Activated CD8-positive, alpha-beta memory T cell treated with anti-CD3 and anti-CD28 coated beads for 36 hours (primary cell): ENCODE data around the gene PDCD2L. TPM values are rescaled to one million over a fixed set of nuclear protein-coding genes. Genes with fewer than 3 reads are reported as not detected.

Experiments used
- CTCF ChIA-PET: fragments of 350-600 bp; sonication (Branson Sonifier 250); formaldehyde crosslinking; loops from one replicate; lab custom pipeline; 2021; ENCODE audit warnings: antibody characterized with exemption; lab: Charles Lee
- POLR2A ChIA-PET: fragments of 350-600 bp; sonication (Branson Sonifier 250); formaldehyde crosslinking; loops from one replicate; lab custom pipeline; 2021; ENCODE audit warnings: antibody characterized with exemption; lab: Charles Lee
- total RNA-seq, 2 experiments: library from RNA; stranded (reverse); gene quantifications; one replicate each; pipeline ENCODE4 v1.2.3, GENCODE V29; 2021

The PDCD2L gene
- total RNA-seq, 2 experiments from 2014 or later, result 38.2 to 40.3 TPM

GRCh38 chr19:34402074-34402600, 2.1 kb upstream of the PDCD2L start:
- POLR2A ChIA-PET, result no interaction called here
- CTCF ChIA-PET, result no interaction called here

GRCh38 chr19:34403784-34404108, 453 bp upstream of the PDCD2L start:
- POLR2A ChIA-PET, result interaction anchor here (0.6 kb wide), 1 partner anchor 37 kb away, joined by 3 read pairs; no protein-coding TSS in a partner anchor
- CTCF ChIA-PET, result interaction anchor here (1.7 kb wide), 1 partner anchor 26 kb away, joined by 4 read pairs; no protein-coding TSS in a partner anchor

DNA sequence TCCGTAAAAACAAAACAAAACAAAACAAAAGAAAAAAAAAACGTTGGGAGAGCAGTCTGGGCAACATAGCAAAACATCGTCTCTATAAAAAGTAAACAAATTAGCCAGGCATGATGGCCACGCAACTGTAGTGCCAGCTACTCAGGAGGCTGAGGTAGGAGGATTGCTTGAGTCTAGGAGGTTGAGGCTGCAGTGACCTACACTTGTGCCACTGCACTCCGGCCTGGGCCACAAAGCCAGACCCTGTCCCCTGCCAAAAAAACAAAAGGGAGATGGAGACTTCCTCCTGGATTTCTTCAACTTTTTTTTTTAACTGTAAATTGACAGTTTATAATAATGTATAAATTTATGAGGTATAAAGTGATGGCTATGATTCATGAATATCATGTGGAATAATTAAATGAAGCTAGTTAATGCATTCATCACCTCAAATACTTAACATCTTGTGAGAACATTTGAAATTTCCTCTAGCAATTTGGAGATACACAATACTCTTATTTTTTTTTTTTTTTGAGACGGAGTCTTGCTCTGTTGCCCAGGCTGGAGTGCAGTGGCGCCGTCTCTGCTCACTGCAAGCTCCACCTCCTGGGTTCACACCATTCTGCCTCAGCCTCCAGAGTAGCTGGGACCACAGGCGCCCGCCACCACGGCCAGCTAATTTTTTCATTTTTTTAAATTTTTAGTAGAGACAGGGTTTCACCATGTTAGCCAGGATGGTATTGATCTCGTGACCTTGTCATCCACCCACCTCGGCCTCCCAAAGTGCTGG, 1.9 kb downstream of the PDCD2L start:
- ChIA-PET POLR2A (interaction anchor here (1.6 kb wide), 1 partner anchor 35 kb away, joined by 5 read pairs; no protein-coding TSS in a partner anchor), CTCF (no interaction called here)

- ChIA-PET CTCF (no interaction called here), POLR2A (interaction anchor here (0.9 kb wide), 1 partner anchor 35 kb away, joined by 3 read pairs; no protein-coding TSS in a partner anchor)
Observed at GRCh38 chr19:34408411-34408810, 4.2 kb downstream of the PDCD2L start.

GRCh38 chr19:34409189-34410164, 5.3 kb downstream of the PDCD2L start:
- CTCF ChIA-PET, result no interaction called here
- POLR2A ChIA-PET, result interaction anchor here (0.9 kb wide), 1 partner anchor 34 kb away, joined by 3 read pairs; no protein-coding TSS in a partner anchor

- ChIA-PET CTCF (interaction anchor here (0.6 kb wide), 1 partner anchor 12 kb away, joined by 3 read pairs; no protein-coding TSS in a partner anchor), POLR2A (no interaction called here)
Observed at GRCh38 chr19:34411216-34411615, 7.0 kb downstream of the PDCD2L start.

DNA sequence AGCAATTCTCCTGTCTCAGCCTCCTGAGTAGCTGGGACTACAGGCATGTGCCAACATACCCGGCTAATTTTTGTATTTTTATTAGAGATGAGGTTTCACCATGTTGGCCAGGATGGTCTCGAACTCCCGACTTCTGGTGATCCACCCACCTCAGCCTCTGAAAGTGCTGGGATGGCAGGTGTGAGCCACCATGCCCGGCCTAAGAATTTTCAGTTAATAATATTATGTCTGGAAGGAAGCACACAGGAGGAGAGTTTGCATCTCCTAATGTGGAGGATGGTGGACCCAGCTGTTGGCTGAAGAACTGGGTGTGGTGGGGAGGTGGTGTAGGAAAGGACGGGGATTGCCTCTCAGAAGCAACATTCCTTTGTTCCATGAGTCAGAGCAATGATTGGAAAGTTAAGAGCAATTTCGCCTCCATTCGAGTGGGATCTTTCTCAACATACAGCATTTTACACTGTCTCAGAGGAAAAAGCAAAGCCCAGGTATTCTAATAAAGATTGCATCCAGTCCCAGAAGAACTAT, 11.9 kb downstream of the PDCD2L start:
- ChIA-PET POLR2A (no interaction called here), CTCF (interaction anchor here (1.4 kb wide), 1 partner anchor 8 kb away, joined by 3 read pairs; no protein-coding TSS in a partner anchor)

DNA sequence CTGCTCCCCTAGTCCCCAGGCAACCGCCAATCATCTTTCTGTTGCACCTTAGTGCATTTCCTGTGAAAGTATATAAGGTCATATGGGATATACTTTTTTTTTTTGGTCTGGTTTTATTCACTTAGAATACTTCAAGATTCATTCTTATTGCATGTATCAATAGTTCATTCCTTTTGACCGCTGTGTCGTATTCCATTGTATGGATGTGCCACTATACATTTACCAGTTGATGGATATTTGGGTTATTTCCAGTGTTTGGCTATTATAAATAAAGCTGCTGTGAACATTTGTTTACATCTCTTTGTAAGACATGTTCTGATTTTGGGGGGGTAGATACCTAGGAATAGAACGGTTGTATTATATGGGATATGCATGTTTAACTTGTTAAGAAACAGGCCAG, 14.1 kb downstream of the PDCD2L start:
- CTCF ChIA-PET, result no interaction called here

DNA sequence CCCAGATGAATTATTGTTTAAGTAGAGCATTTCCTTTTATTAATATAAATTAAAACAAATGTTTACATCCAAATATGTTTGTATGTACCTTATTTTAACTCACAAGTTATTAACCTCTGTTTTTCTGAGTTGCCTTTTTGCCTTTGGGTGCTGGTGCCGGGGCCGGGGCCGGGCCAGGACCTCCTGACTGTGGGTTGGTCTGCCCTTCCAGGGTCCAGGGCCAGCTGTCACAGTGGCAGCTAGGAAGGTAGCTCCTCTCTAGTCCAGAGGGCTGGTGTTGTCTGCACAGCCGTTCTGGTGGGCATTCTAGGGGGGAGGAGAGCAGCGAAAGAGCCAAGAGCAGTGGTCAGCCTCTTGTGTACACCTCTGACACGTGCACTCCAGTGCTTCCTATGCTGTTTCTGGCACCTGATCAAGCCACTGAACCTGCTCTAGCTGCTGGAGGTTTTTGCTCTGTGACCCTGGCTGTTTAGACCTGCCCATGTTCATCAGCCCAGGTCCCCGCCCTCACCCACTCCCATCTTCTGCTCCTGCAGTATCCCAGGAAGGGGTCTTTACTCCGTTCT, 22.0 kb downstream of the PDCD2L start:
- CTCF ChIA-PET, result interaction anchor here (0.5 kb wide), 1 partner anchor 26 kb away, joined by 3 read pairs; no protein-coding TSS in a partner anchor
- POLR2A ChIA-PET, result no interaction called here

More for the DNA sequence above, 14.1 kb downstream of the PDCD2L start:
- POLR2A ChIA-PET, result no interaction called here

- ChIA-PET CTCF (interaction anchor here (0.6 to 0.8 kb wide), 2 partner anchors 15 to 29 kb away, joined by 3 read pairs; no protein-coding TSS in a partner anchor), POLR2A (interaction anchor here (0.6 to 1.0 kb wide), 3 partner anchors 13 to 79 kb away, joined by 3 to 8 read pairs (median 3); no protein-coding TSS in a partner anchor)
Observed at GRCh38 chr19:34428549-34429285, 24.5 kb downstream of the PDCD2L start.

- CTCF ChIA-PET, result interaction anchor here (1.0 kb wide), 1 partner anchor 25 kb away, joined by 4 read pairs; the partner anchor contains the start of gene PDCD2L
- POLR2A ChIA-PET, result no interaction called here
Observed at GRCh38 chr19:34429553-34429952, 25.4 kb downstream of the PDCD2L start.

GRCh38 chr19:34430738-34431625, 26.8 kb downstream of the PDCD2L start:
- ChIA-PET POLR2A (no interaction called here), CTCF (interaction anchor here (0.5 to 1.0 kb wide), 2 partner anchors 27 to 28 kb away, joined by 4 to 5 read pairs; partner anchors contain the start of gene PDCD2L)

GRCh38 chr19:34431681-34432402, 27.6 kb downstream of the PDCD2L start:
- CTCF ChIA-PET, result interaction anchor here (0.5 to 1.2 kb wide), 2 partner anchors 12 to 27 kb away, joined by 3 to 5 read pairs; no protein-coding TSS in a partner anchor
- POLR2A ChIA-PET, result no interaction called here

DNA sequence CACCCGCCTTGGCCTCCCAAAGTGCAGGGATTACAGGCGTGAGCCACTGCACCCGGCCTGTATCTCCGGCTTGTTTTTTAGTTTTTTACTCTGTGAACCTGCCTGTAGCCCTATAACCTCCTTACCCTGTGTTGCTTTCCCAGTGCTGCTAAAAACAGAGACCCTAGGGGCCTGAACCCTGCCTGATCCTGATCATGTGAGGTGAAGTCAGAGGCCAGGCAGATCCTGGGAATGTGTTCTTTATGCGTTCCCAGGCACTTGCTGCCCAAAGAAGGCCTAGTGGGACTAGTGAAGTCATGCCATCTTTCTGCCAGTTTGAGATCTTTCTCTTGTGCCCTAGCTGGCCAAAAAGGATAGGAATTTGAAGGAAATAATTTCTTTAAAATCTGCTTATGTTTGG, 28.6 kb downstream of the PDCD2L start:
- POLR2A ChIA-PET, result no interaction called here
- CTCF ChIA-PET, result interaction anchor here (1.2 kb wide), 1 partner anchor 11 kb away, joined by 3 read pairs; no protein-coding TSS in a partner anchor

GRCh38 chr19:34436716-34437115, 32.5 kb downstream of the PDCD2L start:
- POLR2A ChIA-PET, result no interaction called here

GRCh38 chr19:34448191-34448590, 44.0 kb downstream of the PDCD2L start:
- CTCF ChIA-PET, result interaction anchor here (0.7 kb wide), 2 partner anchors 29 to 81 kb away, joined by 3 to 4 read pairs; no protein-coding TSS in a partner anchor
- POLR2A ChIA-PET, result no interaction called here

More at GRCh38 chr19:34436716-34437115, 32.5 kb downstream of the PDCD2L start:
- CTCF ChIA-PET, result no interaction called here
